A549 (cell line): ENCODE results near the gene SULT1A1.
A peak's percentile ranks its signal among the peaks of the same experiment; 100 is the strongest.
"Not testable (repeated sequence)": the region's sequence is repeated elsewhere in the genome, so short reads cannot be mapped to it uniquely, and the experiment has no call there.

Source experiments
- CHD2 ChIP-seq: fragments of 150-350 bp; IDR thresholded peaks from 2 replicates; pipeline ENCODE4 v1.6.1; 2014; ENCODE audit warnings: low read length; ENCODE audit not compliant: partially characterized antibody
- EP300 ChIP-seq, 2 experiments: fragments of >200 bp; sonication (Bioruptor Twin); formaldehyde crosslinking; IDR thresholded peaks; 2 replicates in 1 of 2; 3 replicates in 1 of 2; pipeline ENCODE4 v1.6.1; 2016 to 2017
- JUNB ChIP-seq: fragments of >200 bp; sonication (Bioruptor Twin); formaldehyde crosslinking; IDR thresholded peaks from 2 replicates; pipeline ENCODE4 v1.6.1; 2016
- KDM1A ChIP-seq: fragments of 200-600 bp; sonication (generic); IDR thresholded peaks from 2 replicates; pipeline ENCODE4 v1.6.1; 2016; ENCODE audit warnings: low read depth, mild to moderate bottlenecking
- POLR2A ChIP-seq: IDR thresholded peaks from 2 replicates; pipeline ENCODE4 v1.6.1; 2012; ENCODE audit warnings: mild to moderate bottlenecking, low read length
- POLR2AphosphoS2 ChIP-seq: conservative IDR thresholded peaks from 2 replicates; pipeline ENCODE4 v1.6.1; 2012; ENCODE audit warnings: low read length, improper control_type of control experiment, inconsistent platforms
- RFX5 ChIP-seq: fragments of 450-650 bp; IDR thresholded peaks from 2 replicates; pipeline ENCODE4 v1.7.1; 2014; ENCODE audit warnings: antibody characterized with exemption, mild to moderate bottlenecking, moderate library complexity
- TF ChIP-seq, protein P1 (sequence below): fragments of >200 bp; sonication (Bioruptor Twin); formaldehyde crosslinking; IDR thresholded peaks from 3 replicates; pipeline ENCODE4 v1.5.1; 2016
- TF ChIP-seq, protein P2 (sequence below): IDR thresholded peaks from 2 replicates; pipeline ENCODE4 v1.6.1; 2012

DNA sequence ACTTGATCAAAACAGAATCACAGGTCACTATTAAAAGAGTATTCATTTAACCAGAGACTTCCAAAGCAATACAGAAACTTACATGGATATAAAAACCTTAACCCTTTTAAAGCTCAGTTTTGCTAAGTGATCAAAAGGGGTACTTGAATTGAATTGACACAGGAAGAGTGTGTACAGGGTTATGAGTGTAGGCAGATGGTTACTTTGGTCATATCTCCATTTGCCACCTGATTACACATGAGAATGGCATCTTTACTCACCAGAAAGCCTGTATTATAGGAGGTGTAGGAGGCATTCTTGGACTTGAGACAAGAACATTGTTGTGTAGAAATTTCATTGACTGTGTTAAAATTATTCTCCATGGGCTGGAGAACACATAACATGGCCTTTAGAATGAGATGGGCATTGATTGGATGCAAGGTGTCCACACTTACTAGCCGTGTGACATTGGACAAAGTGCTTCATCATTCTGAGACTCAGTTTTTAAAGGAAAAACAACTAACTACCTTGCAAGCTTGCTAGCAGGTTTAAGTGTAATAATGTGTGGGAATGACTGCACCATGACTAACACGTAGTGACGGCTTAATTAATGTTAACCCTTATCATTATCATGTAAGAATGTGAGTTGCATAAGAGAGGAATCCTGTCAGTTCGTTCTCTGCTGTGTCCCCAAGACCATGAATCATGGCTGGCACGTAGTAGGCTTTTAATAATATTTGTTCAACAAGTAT lies 26.4 kb upstream of the SULT1A1 start:
- TF ChIP-seq, protein P1, sequence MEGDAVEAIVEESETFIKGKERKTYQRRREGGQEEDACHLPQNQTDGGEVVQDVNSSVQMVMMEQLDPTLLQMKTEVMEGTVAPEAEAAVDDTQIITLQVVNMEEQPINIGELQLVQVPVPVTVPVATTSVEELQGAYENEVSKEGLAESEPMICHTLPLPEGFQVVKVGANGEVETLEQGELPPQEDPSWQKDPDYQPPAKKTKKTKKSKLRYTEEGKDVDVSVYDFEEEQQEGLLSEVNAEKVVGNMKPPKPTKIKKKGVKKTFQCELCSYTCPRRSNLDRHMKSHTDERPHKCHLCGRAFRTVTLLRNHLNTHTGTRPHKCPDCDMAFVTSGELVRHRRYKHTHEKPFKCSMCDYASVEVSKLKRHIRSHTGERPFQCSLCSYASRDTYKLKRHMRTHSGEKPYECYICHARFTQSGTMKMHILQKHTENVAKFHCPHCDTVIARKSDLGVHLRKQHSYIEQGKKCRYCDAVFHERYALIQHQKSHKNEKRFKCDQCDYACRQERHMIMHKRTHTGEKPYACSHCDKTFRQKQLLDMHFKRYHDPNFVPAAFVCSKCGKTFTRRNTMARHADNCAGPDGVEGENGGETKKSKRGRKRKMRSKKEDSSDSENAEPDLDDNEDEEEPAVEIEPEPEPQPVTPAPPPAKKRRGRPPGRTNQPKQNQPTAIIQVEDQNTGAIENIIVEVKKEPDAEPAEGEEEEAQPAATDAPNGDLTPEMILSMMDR: not testable (repeated sequence)
- peak; percentile 30; the same call in 1 of the 2 replicates for TF ChIP-seq JUNB
- TF ChIP-seq KDM1A; POLR2A; POLR2AphosphoS2; RFX5; CHD2; EP300 (IDR thresholded peaks at IDR 0.05): not testable (repeated sequence)
- TF ChIP-seq, protein P2, sequence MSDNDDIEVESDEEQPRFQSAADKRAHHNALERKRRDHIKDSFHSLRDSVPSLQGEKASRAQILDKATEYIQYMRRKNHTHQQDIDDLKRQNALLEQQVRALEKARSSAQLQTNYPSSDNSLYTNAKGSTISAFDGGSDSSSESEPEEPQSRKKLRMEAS: not testable (repeated sequence)
